HG03095 (cell line): ENCODE results near the gene YBX2.
"Not testable (repeated sequence)": the region's sequence is repeated elsewhere in the genome, so short reads cannot be mapped to it uniquely, and the experiment has no call there.

Source experiments
- ATAC-seq: cut with Tn5 transposase; IDR thresholded peaks from one replicate; pipeline ENCODE4 v1.9.1; 2021; ENCODE audit warnings: moderate library complexity; ENCODE audit not compliant: unreplicated experiment

The YBX2 gene

DNA sequence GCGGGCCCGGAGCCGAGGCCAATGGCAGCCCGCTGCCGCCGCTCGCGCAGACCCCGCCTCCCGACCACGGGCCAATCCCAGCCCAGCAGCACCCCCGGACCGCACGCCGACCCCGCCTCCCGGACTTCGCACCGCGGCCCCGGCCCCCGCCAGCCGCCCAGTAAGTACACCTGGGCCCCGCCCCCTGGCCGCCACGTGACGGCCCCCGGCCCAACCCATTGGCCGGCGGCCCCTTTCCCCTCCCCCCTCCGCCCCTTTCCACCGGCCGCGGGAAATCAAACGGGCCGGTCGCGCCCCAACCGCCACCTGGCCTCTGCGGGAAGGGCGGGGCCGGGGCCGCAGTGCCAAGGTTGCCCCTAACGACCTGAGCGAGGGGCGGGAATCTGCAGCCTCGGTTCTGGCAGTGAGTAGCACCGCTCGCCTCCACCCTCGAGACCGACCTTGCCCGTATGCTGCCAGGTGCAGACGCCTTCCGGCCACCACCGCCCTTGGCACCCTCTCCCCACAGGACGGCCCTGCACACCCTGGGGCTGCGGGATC is at the start of gene YBX2:
Gene YBX2, minus strand, starts transcription at position 26 of the 540 bp plus-strand sequence. CDS start 139 bp downstream, outside the sequence.
- ATAC-seq = no peak

GRCh38 chr17:7343250-7343649 is 48.8 kb upstream of the YBX2 start:
- ATAC-seq = no peak

DNA sequence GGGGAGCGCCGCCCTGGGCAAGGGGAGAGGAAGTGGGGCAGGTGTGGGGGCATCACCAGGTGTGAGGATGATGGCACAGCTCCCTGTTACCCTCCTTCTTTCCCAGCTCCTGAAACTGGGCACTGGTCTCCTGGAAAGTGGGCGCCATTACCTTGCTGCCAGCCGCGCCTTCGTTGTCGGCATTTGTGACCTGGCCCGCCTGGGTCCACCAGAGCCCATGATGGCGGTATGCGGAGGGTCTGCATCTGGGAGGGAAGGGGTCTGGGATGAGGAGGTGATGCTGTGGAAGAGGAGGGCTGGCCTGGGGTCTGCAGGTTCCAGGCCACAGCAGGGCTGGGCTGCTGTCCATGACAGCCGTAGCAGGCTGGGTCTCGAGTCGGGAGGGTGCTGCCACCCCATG is 47.4 kb upstream of the YBX2 start:
- ATAC-seq = no peak

GRCh38 chr17:7340179-7340578 is 45.7 kb upstream of the YBX2 start:
- no peak for ATAC-seq

DNA sequence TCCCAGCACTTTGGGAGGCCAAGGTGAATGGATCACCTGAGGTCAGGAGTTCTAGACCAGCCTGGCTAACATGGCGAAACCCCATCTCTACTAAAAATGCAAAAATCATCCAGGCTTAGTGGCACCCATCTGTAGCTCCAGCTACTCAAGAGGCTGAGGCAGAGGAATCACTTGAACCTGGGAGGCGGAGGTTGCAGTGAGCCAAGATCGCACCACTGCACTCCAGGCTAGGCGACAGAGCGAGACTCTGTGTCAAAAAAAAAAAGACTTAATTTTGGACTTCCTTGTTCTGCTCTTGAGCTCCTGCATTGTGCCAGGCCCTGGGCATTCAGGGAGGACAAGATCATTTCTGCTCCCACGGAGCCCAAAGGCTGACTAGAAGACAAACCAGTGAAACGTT is 43.2 kb upstream of the YBX2 start:
- ATAC-seq = not testable (repeated sequence)

- ATAC-seq = peak; percentile 54
Measured at GRCh38 chr17:7336240-7337175, 42.1 kb upstream of the YBX2 start, which contains the start of gene ACAP1. Gene ACAP1, plus strand, starts transcription at chr17:7336529. Its CDS starts 206 bp downstream, at chr17:7336735.

DNA sequence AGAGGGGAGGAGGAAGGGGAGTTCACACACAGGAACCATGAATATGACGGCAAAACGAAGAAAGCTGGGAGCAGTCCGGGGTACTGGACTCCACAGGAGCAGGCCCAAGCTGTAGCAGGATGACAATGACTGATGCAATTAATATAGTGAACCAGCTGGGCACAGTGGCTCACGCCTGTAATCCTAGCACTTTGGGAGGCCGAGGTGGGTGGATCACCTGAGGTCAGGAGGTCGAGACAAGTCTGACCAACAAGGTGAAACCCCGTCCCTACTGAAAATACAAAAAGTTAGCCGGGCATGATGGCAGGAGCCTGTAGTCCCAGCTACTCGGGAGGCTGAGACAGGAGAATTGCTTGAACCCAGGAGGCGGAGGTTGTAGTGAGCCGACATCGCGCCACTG is 41.3 kb upstream of the YBX2 start:
- ATAC-seq = not testable (repeated sequence)

- ATAC-seq = no peak
Measured at GRCh38 chr17:7334938-7335538, 40.6 kb upstream of the YBX2 start.

DNA sequence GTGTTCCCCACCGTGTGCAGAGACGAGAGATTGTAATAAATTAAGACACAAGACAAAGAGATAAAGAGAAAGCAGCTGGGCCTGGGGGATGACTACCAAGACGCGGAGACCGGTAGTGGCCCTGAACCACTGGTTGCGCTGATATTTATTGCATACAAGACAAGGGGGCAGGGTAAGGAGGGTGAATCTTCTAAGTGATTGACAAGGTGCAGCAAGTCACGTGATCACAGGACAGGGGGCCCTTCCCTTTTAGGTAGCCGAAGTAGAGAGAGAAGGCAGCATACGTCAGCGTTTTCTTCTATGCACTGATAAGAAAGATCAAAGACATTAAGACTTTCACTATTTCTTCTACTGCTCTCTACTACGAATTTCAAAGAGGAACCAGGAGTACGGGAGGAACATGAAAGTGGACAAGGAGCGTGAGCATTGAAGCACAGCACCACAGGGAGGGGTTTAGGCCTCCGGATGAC is 38.2 kb upstream of the YBX2 start:
- ATAC-seq = not testable (repeated sequence)

DNA sequence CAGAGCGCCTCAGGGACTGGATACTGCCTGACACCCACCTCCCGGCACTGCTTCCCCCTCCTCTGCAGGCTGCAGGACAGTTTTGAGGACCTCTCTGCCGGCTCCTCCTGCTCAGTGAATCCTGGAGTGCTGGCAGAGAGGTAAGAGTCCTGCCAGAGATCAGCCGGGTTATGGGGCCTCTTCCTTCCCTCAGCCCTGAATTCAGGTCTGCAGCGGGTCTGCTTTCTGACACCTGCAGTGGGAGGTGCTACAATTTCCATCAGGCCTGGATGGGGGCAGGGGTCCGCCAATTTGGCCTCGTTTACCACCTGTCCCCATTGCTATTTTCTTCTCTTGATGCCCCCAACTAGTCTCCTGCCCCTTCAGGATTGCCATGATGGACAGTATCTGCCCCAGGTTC is 37.7 kb upstream of the YBX2 start:
- ATAC-seq = no peak

DNA sequence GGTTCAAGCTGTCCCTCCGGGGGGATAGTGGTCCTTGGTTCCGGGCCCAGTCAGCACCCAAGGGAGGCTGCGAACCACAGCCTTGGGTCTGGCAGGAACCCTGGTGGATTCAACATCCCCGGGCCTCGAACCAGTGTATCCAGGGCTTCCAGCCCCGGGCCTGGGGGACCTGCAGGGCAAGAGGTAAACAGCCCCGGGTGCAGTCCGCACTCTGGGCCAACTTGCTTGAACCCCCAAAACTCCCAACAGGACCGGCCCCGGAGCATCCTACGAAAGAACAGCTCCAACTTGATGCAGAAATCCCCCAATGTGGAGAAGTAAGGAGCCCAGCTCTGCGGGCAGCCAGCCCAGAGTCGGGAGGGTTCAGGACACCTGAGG is 36.2 kb upstream of the YBX2 start:
- no peak for ATAC-seq

DNA sequence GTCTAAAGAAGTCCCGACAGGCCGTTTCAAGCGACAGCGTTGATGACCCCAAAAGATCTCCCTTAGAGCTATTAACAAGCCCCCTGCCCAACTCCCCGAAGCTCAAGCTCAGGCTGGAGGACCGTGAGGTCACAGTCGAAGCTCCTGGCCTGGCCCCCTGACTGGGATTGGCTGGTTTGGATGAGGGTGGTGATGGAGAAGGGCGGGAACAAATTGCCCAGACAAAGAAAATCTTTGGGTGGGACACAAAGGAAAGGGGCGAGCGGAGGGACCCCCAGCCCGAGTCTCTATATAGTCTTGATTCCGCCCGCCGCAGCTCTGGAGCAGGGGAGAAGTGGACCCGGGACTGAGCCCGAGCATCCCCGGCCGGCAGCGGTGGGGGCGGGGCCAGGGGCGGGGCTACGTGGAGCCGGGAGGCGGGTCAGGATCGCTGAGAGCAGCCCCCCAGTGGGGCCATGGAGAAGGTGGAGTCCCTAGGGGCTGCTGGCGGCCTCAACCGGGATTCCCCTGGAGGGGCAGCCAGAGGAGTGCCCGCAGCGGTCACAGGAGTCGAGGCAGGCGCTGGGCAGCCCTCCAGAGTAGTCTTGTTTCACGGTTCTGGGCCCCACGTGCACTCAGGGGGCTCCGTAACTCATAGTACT is 35.7 kb upstream of the YBX2 start:
- ATAC-seq = peak; percentile 34

GRCh38 chr17:7329374-7329996 is 35.0 kb upstream of the YBX2 start:
- ATAC-seq = peak; percentile 40

- peak; percentile 3 for ATAC-seq
Measured at GRCh38 chr17:7328840-7329373, 34.5 kb upstream of the YBX2 start, which contains the start of gene NEURL4. Gene NEURL4, minus strand, starts transcription at chr17:7329335. Its CDS starts 23 bp downstream, at chr17:7329312.

DNA sequence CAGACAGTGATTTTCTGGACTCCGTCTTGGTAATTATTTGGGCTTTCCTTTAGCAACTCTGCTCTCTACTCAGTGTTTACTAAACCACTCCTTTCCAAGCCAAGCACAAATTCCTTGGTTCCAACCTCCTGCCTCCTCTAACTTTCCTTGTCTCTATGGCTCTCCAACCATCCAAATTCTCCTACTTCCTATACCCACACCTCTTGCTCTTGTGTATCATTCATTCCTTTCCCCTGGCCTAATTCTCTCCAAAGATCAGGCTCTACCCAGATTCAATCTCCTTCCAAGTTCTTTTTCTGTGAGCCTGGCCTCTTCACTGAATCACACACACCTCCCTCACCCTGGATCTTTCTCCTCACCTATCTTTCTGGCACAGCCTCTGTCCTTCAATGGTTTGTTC is 33.6 kb upstream of the YBX2 start:
- no peak for ATAC-seq

GRCh38 chr17:7327501-7327900 is 33.1 kb upstream of the YBX2 start:
- ATAC-seq = no peak

- no peak for ATAC-seq
Measured at GRCh38 chr17:7327056-7327455, 32.6 kb upstream of the YBX2 start.

DNA sequence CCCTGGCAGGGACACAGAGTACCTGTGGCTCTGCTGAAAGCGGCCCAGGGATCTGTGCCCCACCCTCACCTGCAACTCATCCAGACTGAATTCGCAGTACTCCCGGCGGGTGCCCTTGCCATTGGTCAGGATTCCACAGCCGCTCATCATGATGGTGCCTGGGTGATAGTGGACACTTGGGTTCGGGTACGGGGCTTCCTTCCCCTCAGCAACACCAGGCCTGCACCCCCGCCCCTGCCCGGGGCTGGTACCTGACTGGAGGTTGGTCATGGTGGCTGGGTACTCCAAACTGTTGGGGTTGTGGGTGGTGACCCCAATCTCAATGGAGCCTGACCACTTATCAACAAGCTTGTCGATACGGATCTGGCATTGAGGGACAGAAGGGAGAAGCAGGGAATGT is 31.7 kb upstream of the YBX2 start:
- ATAC-seq = no peak

GRCh38 chr17:7325031-7325528 is 30.6 kb upstream of the YBX2 start:
- no peak for ATAC-seq

GRCh38 chr17:7324438-7324779 is 30.0 kb upstream of the YBX2 start:
- no peak for ATAC-seq
